ENCODE data around the gene COPS6.
A peak's percentile ranks its signal among the peaks of the same experiment; 100 is the strongest.

Gene COPS6

GRCh38 chr7:100119072-100119969 is 30.6 kb downstream of the COPS6 start, which contains the start of the genes CNPY4 and TAF6:
Gene CNPY4 (plus strand): TSS chr7:100119634. CDS start chr7:100119745, 111 bp downstream.
Gene TAF6 (minus strand): TSS chr7:100119358. CDS start chr7:100114209, 5,149 bp downstream.
- Histone ChIP-seq H3K4me1 (ENCODE audit: control insufficient read depth, insufficient read depth, low read length) (peaks cover 3% of the 10 kb centered on the region; the same call in 1 of the 2 replicates), H3K4me3 (ENCODE audit: low read depth, low read length) (peak within 1 kb of the TSS; percentile 90), H3K27ac (ENCODE audit: extremely low read depth, low read depth, low read length) (peak within 1 kb of the TSS; percentile 87), H3K9me3 (ENCODE audit: control insufficient read depth, insufficient read depth, low read depth, low read length) (no peaks in the 10 kb centered on the region), H3K36me3 (ENCODE audit: control insufficient read depth in 2 of 2, insufficient read depth in 1 of 2, low read length in 2 of 2) (peaks cover 0 to 8% of the 10 kb centered on the region in 2 experiments; a peak in 2 of 3 replicates)
- ChIA-PET CTCF (no interaction called here), POLR2A (interaction anchor here (1.1 to 8.4 kb wide), 2 partner anchors 18 to 29 kb away, joined by 3 to 81 read pairs; partner anchors contain the start of genes AP4M1, LAMTOR4 and MCM7)
- TF ChIP-seq ZNF549 (tag by site-specific recombination; IDR thresholded peaks at IDR 0.05) (no peak), ZNF221 (tag by site-specific recombination; IDR thresholded peaks at IDR 0.05; ENCODE audit: borderline replicate concordance) (no peak), ZNF433 (tag by site-specific recombination; IDR thresholded peaks at IDR 0.05; ENCODE audit: low read depth) (no peak), ZNF2 (tag by site-specific recombination; IDR thresholded peaks at IDR 0.05) (peak; percentile 85), ZNF24 (tag by site-specific recombination; IDR thresholded peaks at IDR 0.05) (no peak), ZNF148 (tag by site-specific recombination; IDR thresholded peaks at IDR 0.05; ENCODE audit: borderline replicate concordance) (no peak), ZNF623 (tag by site-specific recombination; IDR thresholded peaks at IDR 0.05) (no peak; the same call in 1 of the 2 replicates), ZNF121 (tag by site-specific recombination; IDR thresholded peaks at IDR 0.05) (peak; percentile 24; the same call in 1 of the 2 replicates), ZNF518A (tag by site-specific recombination; conservative IDR thresholded peaks at IDR 0.05; ENCODE audit: low read depth) (peak; percentile 37), ZNF555 (tag by site-specific recombination; conservative IDR thresholded peaks at IDR 0.05) (no peak), ZNF501 (tag by site-specific recombination; IDR thresholded peaks at IDR 0.05) (peak; percentile 85), ZNF571 (tag by site-specific recombination; IDR thresholded peaks at IDR 0.05) (no peak), ZNF239 (tag by site-specific recombination; IDR thresholded peaks at IDR 0.05) (no peak), ZNF776 (tag by site-specific recombination; IDR thresholded peaks at IDR 0.05; ENCODE audit: borderline replicate concordance) (no peak)
- TF ChIP-seq, protein P1, sequence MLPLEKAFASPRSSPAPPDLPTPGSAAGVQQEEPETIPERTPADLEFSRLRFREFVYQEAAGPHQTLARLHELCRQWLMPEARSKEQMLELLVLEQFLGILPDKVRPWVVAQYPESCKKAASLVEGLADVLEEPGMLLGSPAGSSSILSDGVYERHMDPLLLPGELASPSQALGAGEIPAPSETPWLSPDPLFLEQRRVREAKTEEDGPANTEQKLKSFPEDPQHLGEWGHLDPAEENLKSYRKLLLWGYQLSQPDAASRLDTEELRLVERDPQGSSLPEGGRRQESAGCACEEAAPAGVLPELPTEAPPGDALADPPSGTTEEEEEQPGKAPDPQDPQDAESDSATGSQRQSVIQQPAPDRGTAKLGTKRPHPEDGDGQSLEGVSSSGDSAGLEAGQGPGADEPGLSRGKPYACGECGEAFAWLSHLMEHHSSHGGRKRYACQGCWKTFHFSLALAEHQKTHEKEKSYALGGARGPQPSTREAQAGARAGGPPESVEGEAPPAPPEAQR (tag by site-specific recombination; IDR thresholded peaks at IDR 0.05): no peak
- TF ChIP-seq, protein P2, sequence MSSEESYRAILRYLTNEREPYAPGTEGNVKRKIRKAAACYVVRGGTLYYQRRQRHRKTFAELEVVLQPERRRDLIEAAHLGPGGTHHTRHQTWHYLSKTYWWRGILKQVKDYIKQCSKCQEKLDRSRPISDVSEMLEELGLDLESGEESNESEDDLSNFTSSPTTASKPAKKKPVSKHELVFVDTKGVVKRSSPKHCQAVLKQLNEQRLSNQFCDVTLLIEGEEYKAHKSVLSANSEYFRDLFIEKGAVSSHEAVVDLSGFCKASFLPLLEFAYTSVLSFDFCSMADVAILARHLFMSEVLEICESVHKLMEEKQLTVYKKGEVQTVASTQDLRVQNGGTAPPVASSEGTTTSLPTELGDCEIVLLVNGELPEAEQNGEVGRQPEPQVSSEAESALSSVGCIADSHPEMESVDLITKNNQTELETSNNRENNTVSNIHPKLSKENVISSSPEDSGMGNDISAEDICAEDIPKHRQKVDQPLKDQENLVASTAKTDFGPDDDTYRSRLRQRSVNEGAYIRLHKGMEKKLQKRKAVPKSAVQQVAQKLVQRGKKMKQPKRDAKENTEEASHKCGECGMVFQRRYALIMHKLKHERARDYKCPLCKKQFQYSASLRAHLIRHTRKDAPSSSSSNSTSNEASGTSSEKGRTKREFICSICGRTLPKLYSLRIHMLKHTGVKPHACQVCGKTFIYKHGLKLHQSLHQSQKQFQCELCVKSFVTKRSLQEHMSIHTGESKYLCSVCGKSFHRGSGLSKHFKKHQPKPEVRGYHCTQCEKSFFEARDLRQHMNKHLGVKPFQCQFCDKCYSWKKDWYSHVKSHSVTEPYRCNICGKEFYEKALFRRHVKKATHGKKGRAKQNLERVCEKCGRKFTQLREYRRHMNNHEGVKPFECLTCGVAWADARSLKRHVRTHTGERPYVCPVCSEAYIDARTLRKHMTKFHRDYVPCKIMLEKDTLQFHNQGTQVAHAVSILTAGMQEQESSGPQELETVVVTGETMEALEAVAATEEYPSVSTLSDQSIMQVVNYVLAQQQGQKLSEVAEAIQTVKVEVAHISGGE (tag by site-specific recombination; conservative IDR thresholded peaks at IDR 0.05; ENCODE audit: low read depth): peak; percentile 45
- TF ChIP-seq, protein P3, sequence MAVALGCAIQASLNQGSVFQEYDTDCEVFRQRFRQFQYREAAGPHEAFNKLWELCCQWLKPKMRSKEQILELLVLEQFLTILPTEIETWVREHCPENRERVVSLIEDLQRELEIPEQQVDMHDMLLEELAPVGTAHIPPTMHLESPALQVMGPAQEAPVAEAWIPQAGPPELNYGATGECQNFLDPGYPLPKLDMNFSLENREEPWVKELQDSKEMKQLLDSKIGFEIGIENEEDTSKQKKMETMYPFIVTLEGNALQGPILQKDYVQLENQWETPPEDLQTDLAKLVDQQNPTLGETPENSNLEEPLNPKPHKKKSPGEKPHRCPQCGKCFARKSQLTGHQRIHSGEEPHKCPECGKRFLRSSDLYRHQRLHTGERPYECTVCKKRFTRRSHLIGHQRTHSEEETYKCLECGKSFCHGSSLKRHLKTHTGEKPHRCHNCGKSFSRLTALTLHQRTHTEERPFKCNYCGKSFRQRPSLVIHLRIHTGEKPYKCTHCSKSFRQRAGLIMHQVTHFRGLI (tag by site-specific recombination; IDR thresholded peaks at IDR 0.05): peak; percentile 98
- TF ChIP-seq, protein P4, sequence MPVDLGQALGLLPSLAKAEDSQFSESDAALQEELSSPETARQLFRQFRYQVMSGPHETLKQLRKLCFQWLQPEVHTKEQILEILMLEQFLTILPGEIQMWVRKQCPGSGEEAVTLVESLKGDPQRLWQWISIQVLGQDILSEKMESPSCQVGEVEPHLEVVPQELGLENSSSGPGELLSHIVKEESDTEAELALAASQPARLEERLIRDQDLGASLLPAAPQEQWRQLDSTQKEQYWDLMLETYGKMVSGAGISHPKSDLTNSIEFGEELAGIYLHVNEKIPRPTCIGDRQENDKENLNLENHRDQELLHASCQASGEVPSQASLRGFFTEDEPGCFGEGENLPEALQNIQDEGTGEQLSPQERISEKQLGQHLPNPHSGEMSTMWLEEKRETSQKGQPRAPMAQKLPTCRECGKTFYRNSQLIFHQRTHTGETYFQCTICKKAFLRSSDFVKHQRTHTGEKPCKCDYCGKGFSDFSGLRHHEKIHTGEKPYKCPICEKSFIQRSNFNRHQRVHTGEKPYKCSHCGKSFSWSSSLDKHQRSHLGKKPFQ (tag by site-specific recombination; IDR thresholded peaks at IDR 0.05): 0 out of 2 replicates have a peak, but pooled peaks have one; percentile 16

All from HEK293 (cell line).